Subcutaneous abdominal adipose tissue (tissue), 5 donors: ENCODE measurements around the gene KCNAB3.

ENCODE experiments used
- H3K27ac ChIP-seq: one replicate; pipeline ENCODE4 v1.7.0; 2013; ENCODE audit warnings: low read depth, mild to moderate bottlenecking, inconsistent platforms, low read length, moderate library complexity
- H3K27me3 ChIP-seq, 5 donors: one replicate each; pipeline ENCODE4 v1.7.0; 2013; ENCODE audit warnings: low read length in 5 of 5, inconsistent platforms in 1 of 5; ENCODE audit not compliant: control insufficient read depth in 5 of 5, insufficient read depth in 4 of 5
- H3K36me3 ChIP-seq, 5 donors: one replicate each; pipeline ENCODE4 v1.7.0; 2013; ENCODE audit warnings: low read length in 5 of 5; ENCODE audit not compliant: control insufficient read depth in 5 of 5, insufficient read depth in 5 of 5
- H3K4me1 ChIP-seq, 5 donors: one replicate each; pipeline ENCODE4 v1.7.0; 2013; ENCODE audit warnings: low read length in 5 of 5, mild to moderate bottlenecking in 3 of 5, moderate library complexity in 1 of 5; ENCODE audit not compliant: control insufficient read depth in 5 of 5, insufficient read depth in 5 of 5
- H3K4me3 ChIP-seq, 5 donors: one replicate each; pipeline ENCODE4 v1.7.0; 2013; ENCODE audit warnings: low read length in 5 of 5, low read depth in 1 of 5
- H3K9ac ChIP-seq, 5 donors: one replicate each; pipeline ENCODE4 v1.7.0; 2013; ENCODE audit warnings: low read length in 5 of 5, mild to moderate bottlenecking in 4 of 5, moderate library complexity in 3 of 5
- H3K9me3 ChIP-seq, 5 donors: one replicate each; pipeline ENCODE4 v1.7.0; 2013; ENCODE audit warnings: low read length in 5 of 5; ENCODE audit not compliant: control insufficient read depth in 5 of 5
- donor health status: healthy.
- donor health status: healthy.
- donor health status: healthy.
- donor health status: healthy.
- donor health status: healthy.

Gene KCNAB3

GRCh38 chr17:7883781-7884386 lies 45.8 kb downstream of the KCNAB3 start:
- Histone ChIP-seq H3K9me3 (no peaks in the 10 kb centered on the region), H3K27ac (peak overlapping the region; percentile 30), H3K9ac (no peak overlapping the region), H3K36me3 (peaks cover 0 to 20% (median 4%) of the 10 kb centered on the region in 5 donors), H3K27me3 (peaks cover 0 to 13% (median 6%) of the 10 kb centered on the region in 5 donors), H3K4me1 (peaks cover 11 to 50% (median 38%) of the 10 kb centered on the region in 5 donors), H3K4me3 (no peak overlapping the region)

- H3K9ac ChIP-seq, result no peak overlapping the region
- peaks cover 0 to 38% (median 25%) of the 10 kb centered on the region in 5 donors for H3K4me1 ChIP-seq
- H3K4me3 ChIP-seq, result no peak overlapping the region
- no peak overlapping the region for H3K27ac ChIP-seq
- H3K27me3 ChIP-seq, result peaks cover 0 to 13% (median 6%) of the 10 kb centered on the region in 5 donors
- peaks cover 0 to 20% (median 4%) of the 10 kb centered on the region in 5 donors for H3K36me3 ChIP-seq
- no peaks in the 10 kb centered on the region for H3K9me3 ChIP-seq
Observed at GRCh38 chr17:7882629-7883028, 47.0 kb downstream of the KCNAB3 start.

GRCh38 chr17:7882068-7882467 lies 47.6 kb downstream of the KCNAB3 start:
- peaks cover 0 to 13% (median 6%) of the 10 kb centered on the region in 5 donors for H3K27me3 ChIP-seq
- peaks cover 0 to 32% (median 20%) of the 10 kb centered on the region in 5 donors for H3K4me1 ChIP-seq
- no peak overlapping the region for H3K9ac ChIP-seq
- no peaks in the 10 kb centered on the region for H3K9me3 ChIP-seq
- no peak overlapping the region for H3K27ac ChIP-seq
- H3K4me3 ChIP-seq, result no peak overlapping the region
- H3K36me3 ChIP-seq, result peaks cover 0 to 20% (median 4%) of the 10 kb centered on the region in 5 donors

- Histone ChIP-seq H3K9me3 (no peaks in the 10 kb centered on the region), H3K9ac (no peak overlapping the region), H3K27ac (no peak overlapping the region), H3K36me3 (peaks cover 0 to 20% (median 4%) of the 10 kb centered on the region in 5 donors), H3K4me3 (no peak overlapping the region), H3K27me3 (peaks cover 0 to 13% (median 6%) of the 10 kb centered on the region in 5 donors), H3K4me1 (peaks cover 0 to 26% (median 14%) of the 10 kb centered on the region in 5 donors)
Observed at GRCh38 chr17:7881276-7882054, 48.2 kb downstream of the KCNAB3 start.

GRCh38 chr17:7880076-7880868 lies 49.4 kb downstream of the KCNAB3 start:
- no peaks in the 10 kb centered on the region for H3K9me3 ChIP-seq
- peaks cover 0 to 5% (median 5%) of the 10 kb centered on the region in 5 donors for H3K27me3 ChIP-seq
- no peak overlapping the region for H3K4me3 ChIP-seq
- no peak overlapping the region for H3K9ac ChIP-seq
- no peak overlapping the region for H3K27ac ChIP-seq
- peaks cover 0 to 20% (median 4%) of the 10 kb centered on the region in 5 donors for H3K36me3 ChIP-seq
- H3K4me1 ChIP-seq, result peaks cover 0 to 15% (median 3%) of the 10 kb centered on the region in 5 donors

GRCh38 chr17:7878234-7878633 lies 51.4 kb downstream of the KCNAB3 start:
- peaks cover 0 to 20% (median 4%) of the 10 kb centered on the region in 5 donors for H3K36me3 ChIP-seq
- H3K9ac ChIP-seq, result no peak overlapping the region
- no peaks in the 10 kb centered on the region for H3K9me3 ChIP-seq
- peaks cover 0 to 15% (median 0%) of the 10 kb centered on the region in 5 donors for H3K4me1 ChIP-seq
- H3K27ac ChIP-seq, result no peak overlapping the region
- H3K27me3 ChIP-seq, result peaks cover 0 to 5% (median 5%) of the 10 kb centered on the region in 5 donors
- no peak overlapping the region for H3K4me3 ChIP-seq

- H3K4me3 ChIP-seq, result no peak overlapping the region
- peaks cover 0 to 11% (median 4%) of the 10 kb centered on the region in 5 donors for H3K36me3 ChIP-seq
- H3K27ac ChIP-seq, result no peak overlapping the region
Observed at GRCh38 chr17:7875804-7876370, 53.8 kb downstream of the KCNAB3 start.

GRCh38 chr17:7873051-7873450 lies 56.6 kb downstream of the KCNAB3 start:
- no peak overlapping the region for H3K9ac ChIP-seq
- no peaks in the 10 kb centered on the region for H3K9me3 ChIP-seq
- peaks cover 0 to under 1% (median 0%) of the 10 kb centered on the region in 5 donors for H3K4me1 ChIP-seq
- H3K27ac ChIP-seq, result no peak overlapping the region
- H3K27me3 ChIP-seq, result no peaks in the 10 kb centered on the region
- H3K4me3 ChIP-seq, result no peak overlapping the region
- peaks cover 0 to 4% (median 0%) of the 10 kb centered on the region in 5 donors for H3K36me3 ChIP-seq

More at GRCh38 chr17:7875804-7876370, 53.8 kb downstream of the KCNAB3 start:
- Histone ChIP-seq H3K4me1 (peaks cover 0 to 5% (median 0%) of the 10 kb centered on the region in 5 donors), H3K9ac (no peak overlapping the region), H3K27me3 (no peaks in the 10 kb centered on the region), H3K9me3 (no peaks in the 10 kb centered on the region)
